Body of pancreas (tissue), 4 donors: ENCODE measurements around the gene COL6A3.

Experiments used
- CTCF ChIP-seq, 7 experiments: fragments of 450-650 bp in 4 of 7; fragments of 200-600 bp in 3 of 7; sonication (generic) in 3 of 7; IDR thresholded peaks; one replicate each; pipeline ENCODE4 v1.5.1; 2016 to 2019; ENCODE audit warnings: antibody characterized with exemption in 7 of 7
- POLR2A ChIP-seq, 3 donors: fragments of 450-650 bp; IDR thresholded peaks; one replicate each; pipeline ENCODE4 v1.6.1; 2016; ENCODE audit warnings: antibody characterized with exemption in 3 of 3, mild to moderate bottlenecking in 2 of 3

GRCh38 chr2:237350070-237350469, 63.9 kb downstream of the COL6A3 start:
- no peak for TF ChIP-seq CTCF (IDR thresholded peaks at IDR 0.05)
- no peak for TF ChIP-seq POLR2A (IDR thresholded peaks at IDR 0.05)
